Endothelial cell (in vitro differentiated cells): ENCODE results near the gene COX7A2. TPM values are rescaled to one million over a fixed set of nuclear protein-coding genes. Genes with fewer than 3 reads are reported as not detected.
A peak's percentile ranks its signal among the peaks of the same experiment; 100 is the strongest.

Source experiments
- DNase-seq: peaks from one replicate; pipeline ENCODE4 v3.0.0; 2021; ENCODE audit warnings: low spot score
- H3K27ac Mint-ChIP-seq: one replicate; pipeline ENCODE4 v1.8.0; 2021; ENCODE audit warnings: mixed read lengths, inconsistent platforms; ENCODE audit not compliant: unreplicated experiment
- H3K27me3 Mint-ChIP-seq: one replicate; pipeline ENCODE4 v1.8.0; 2021; ENCODE audit warnings: mild to moderate bottlenecking, moderate library complexity, mixed read lengths, inconsistent platforms; ENCODE audit not compliant: unreplicated experiment
- H3K36me3 Mint-ChIP-seq: one replicate; pipeline ENCODE4 v1.8.0; 2021; ENCODE audit warnings: mild to moderate bottlenecking, low read depth, mixed read lengths, inconsistent platforms; ENCODE audit not compliant: unreplicated experiment
- H3K4me1 Mint-ChIP-seq: one replicate; pipeline ENCODE4 v1.8.0; 2021; ENCODE audit warnings: mild to moderate bottlenecking, mixed read lengths, inconsistent platforms; ENCODE audit not compliant: unreplicated experiment
- H3K4me3 Mint-ChIP-seq: one replicate; pipeline ENCODE4 v1.8.0; 2021; ENCODE audit warnings: mild to moderate bottlenecking, mixed read lengths, inconsistent platforms; ENCODE audit not compliant: unreplicated experiment
- H3K9me3 Mint-ChIP-seq: one replicate; pipeline ENCODE4 v1.8.0; 2021; ENCODE audit warnings: mixed read lengths, inconsistent platforms; ENCODE audit not compliant: unreplicated experiment
- CTCF ChIP-seq: fragments of 200-600 bp; sonication (generic); IDR thresholded peaks from one replicate; pipeline ENCODE4 v1.5.0; 2021; ENCODE audit warnings: antibody characterized with exemption; ENCODE audit not compliant: unreplicated experiment
- total RNA-seq: library from RNA; stranded (reverse); fragmentation: NEBNext Ultra II Directional; extraction: Animal tissue kit (Norgen Biotek cat#: 25700); gene quantifications from one replicate; pipeline ENCODE4 v1.2.1, GENCODE V29; 2021; ENCODE audit not compliant: unreplicated experiment

The COX7A2 gene
- total RNA-seq, 1 donor from 2014 or later = 341 TPM

DNA sequence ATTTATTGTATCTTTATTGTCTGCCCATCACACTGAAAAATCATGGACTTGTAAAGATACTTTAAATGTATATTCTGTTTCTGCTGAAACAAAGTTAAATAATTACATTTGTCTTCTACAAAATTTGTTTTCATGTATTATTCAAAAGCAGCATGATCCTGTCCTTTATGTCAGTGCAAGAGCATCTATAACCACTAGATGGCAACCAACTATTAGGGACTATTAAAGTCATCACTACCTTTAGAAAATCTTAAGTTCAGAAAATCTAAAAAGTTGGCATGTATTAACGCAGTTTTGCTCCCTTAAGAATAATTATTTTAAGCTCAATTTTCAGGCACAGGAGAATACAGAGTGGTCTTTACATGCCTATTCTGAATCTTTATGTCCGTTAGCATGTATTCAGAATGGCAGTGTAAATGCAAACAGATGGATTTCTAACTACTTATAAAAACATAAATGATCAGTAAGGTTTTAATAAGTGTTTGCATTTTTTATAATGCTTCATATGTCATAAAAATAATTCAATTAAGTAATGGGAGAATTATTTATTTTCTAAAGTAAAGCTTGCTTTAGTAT, 23.2 kb upstream of the COX7A2 start:
- H3K4me1 Mint-ChIP-seq = peaks cover 5% of the 10 kb centered on the region
- no peak overlapping the region for H3K27ac Mint-ChIP-seq
- no peaks in the 10 kb centered on the region for H3K9me3 Mint-ChIP-seq
- H3K4me3 Mint-ChIP-seq = no peak overlapping the region
- no peak for DNase-seq
- peak; percentile 76 for TF ChIP-seq CTCF
- H3K27me3 Mint-ChIP-seq = no peaks in the 10 kb centered on the region
- H3K36me3 Mint-ChIP-seq = peaks cover 19% of the 10 kb centered on the region

GRCh38 chr6:75263401-75263750, 19.8 kb upstream of the COX7A2 start:
- Mint-ChIP-seq H3K27me3 (no peaks in the 10 kb centered on the region), H3K27ac (no peak overlapping the region), H3K36me3 (peaks cover 10% of the 10 kb centered on the region)

GRCh38 chr6:75262716-75263400, 19.3 kb upstream of the COX7A2 start:
- DNase-seq = no peak
- no peak overlapping the region for H3K27ac Mint-ChIP-seq
- peak overlapping the region; percentile 3 for H3K4me3 Mint-ChIP-seq
- no peaks in the 10 kb centered on the region for H3K27me3 Mint-ChIP-seq
- H3K4me1 Mint-ChIP-seq = peaks cover under 1% of the 10 kb centered on the region
- no peak for TF ChIP-seq CTCF
- peaks cover 10% of the 10 kb centered on the region for H3K36me3 Mint-ChIP-seq
- H3K9me3 Mint-ChIP-seq = no peaks in the 10 kb centered on the region

More at GRCh38 chr6:75263401-75263750, 19.8 kb upstream of the COX7A2 start:
- no peak for DNase-seq
- Mint-ChIP-seq H3K4me1 (no peaks in the 10 kb centered on the region), H3K9me3 (no peaks in the 10 kb centered on the region), H3K4me3 (no peak overlapping the region)
- TF ChIP-seq CTCF = no peak

- Mint-ChIP-seq H3K36me3 (peaks cover 21% of the 10 kb centered on the region), H3K9me3 (no peaks in the 10 kb centered on the region), H3K27ac (no peak overlapping the region), H3K27me3 (no peaks in the 10 kb centered on the region), H3K4me3 (no peak overlapping the region), H3K4me1 (peaks cover 8% of the 10 kb centered on the region)
- DNase-seq = no peak
- TF ChIP-seq CTCF = no peak
Observed at GRCh38 chr6:75261299-75261698, 17.7 kb upstream of the COX7A2 start.

- peaks cover 1% of the 10 kb centered on the region for H3K27me3 Mint-ChIP-seq
- no peak for DNase-seq
- H3K4me3 Mint-ChIP-seq = peak overlapping the region; percentile 42
- peak overlapping the region; percentile 3 for H3K27ac Mint-ChIP-seq
- H3K4me1 Mint-ChIP-seq = peaks cover 8% of the 10 kb centered on the region
- no peaks in the 10 kb centered on the region for H3K9me3 Mint-ChIP-seq
- TF ChIP-seq CTCF = no peak
- peaks cover 12% of the 10 kb centered on the region for H3K36me3 Mint-ChIP-seq
Observed at GRCh38 chr6:75257343-75258087, 13.9 kb upstream of the COX7A2 start.
